ENCODE results near the gene FAXDC2.

FAXDC2 gene

DNA sequence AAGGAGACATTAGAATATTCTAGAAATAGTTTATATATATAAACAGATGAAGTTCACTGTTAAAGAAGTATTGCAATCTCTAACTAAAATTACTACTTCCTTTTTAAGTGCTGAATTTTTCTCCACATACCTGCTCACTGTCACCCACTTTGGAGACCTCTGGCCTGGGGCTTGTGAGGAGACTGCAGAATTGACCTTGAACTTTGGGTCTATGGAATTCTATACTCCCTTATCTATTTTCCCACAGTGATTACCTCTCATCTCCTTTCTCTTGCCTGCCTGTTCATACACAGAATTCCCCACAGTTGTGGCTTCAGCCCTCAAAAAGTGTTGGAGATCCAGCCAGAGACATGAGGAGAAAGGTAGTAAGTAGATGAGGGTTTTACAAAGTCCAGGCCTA lies 49.8 kb downstream of the FAXDC2 start:
- no peak overlapping the region for H3K4me3 ChIP-seq (ENCODE audit: insufficient read depth in 1 of 2, low read depth in 1 of 2, low read length in 2 of 2)
- H3K14ac ChIP-seq (ENCODE audit: low read length in 2 of 2) = no peak overlapping the region
- peak overlapping the region; percentile 2 for H3K27ac ChIP-seq (ENCODE audit: low read length, poor library complexity, severe bottlenecking)
- DNase-seq = no peak
- H3K9me3 ChIP-seq (ENCODE audit: control insufficient read depth, low read length) = no peaks in the 10 kb centered on the region
- H3K27me3 ChIP-seq (ENCODE audit: control insufficient read depth in 1 of 2, insufficient read depth in 1 of 2, low read length in 2 of 2) = no peaks in the 10 kb centered on the region
- H3K9ac ChIP-seq (ENCODE audit: low read length) = no peak overlapping the region
- no peak overlapping the region for H3K23ac ChIP-seq (ENCODE audit: low read length in 2 of 2)
- no peak overlapping the region for H4K8ac ChIP-seq (ENCODE audit: low read length)
- peaks cover 37% of the 10 kb centered on the region for H3K79me1 ChIP-seq (replicated peaks; ENCODE audit: low read length, poor library complexity, severe bottlenecking)
- H2AFZ ChIP-seq (ENCODE audit: low read depth, low read length) = no peak overlapping the region
- H3K36me3 ChIP-seq (ENCODE audit: control insufficient read depth in 1 of 2, insufficient read depth in 2 of 2, low read depth in 1 of 2, low read length in 2 of 2) = peaks cover 43 to 91% of the 10 kb centered on the region in 2 experiments
- no peak overlapping the region for H2AK5ac ChIP-seq (ENCODE audit: low read length, severe bottlenecking)
- H2BK120ac ChIP-seq (ENCODE audit: low read depth, low read length) = no peak overlapping the region
- H3K4ac ChIP-seq (ENCODE audit: low read depth in 1 of 2, low read length in 2 of 2) = no peak overlapping the region
- no peak overlapping the region for H4K91ac ChIP-seq (ENCODE audit: low read length)
- H3K4me2 ChIP-seq (ENCODE audit: low read length, poor library complexity, severe bottlenecking) = no peak overlapping the region
- no peak overlapping the region for H3K18ac ChIP-seq (ENCODE audit: low read depth in 1 of 2, low read length in 2 of 2)
- no peak overlapping the region for H2BK12ac ChIP-seq (ENCODE audit: low read length in 2 of 2)
- H2BK5ac ChIP-seq (ENCODE audit: low read depth, low read length, poor library complexity, severe bottlenecking) = no peak overlapping the region
- H2BK15ac ChIP-seq (ENCODE audit: low read depth, poor library complexity, severe bottlenecking) = no peak overlapping the region
- peaks cover 2% of the 10 kb centered on the region for H3K4me1 ChIP-seq (ENCODE audit: control insufficient read depth, insufficient read depth, low read depth, low read length)

DNA sequence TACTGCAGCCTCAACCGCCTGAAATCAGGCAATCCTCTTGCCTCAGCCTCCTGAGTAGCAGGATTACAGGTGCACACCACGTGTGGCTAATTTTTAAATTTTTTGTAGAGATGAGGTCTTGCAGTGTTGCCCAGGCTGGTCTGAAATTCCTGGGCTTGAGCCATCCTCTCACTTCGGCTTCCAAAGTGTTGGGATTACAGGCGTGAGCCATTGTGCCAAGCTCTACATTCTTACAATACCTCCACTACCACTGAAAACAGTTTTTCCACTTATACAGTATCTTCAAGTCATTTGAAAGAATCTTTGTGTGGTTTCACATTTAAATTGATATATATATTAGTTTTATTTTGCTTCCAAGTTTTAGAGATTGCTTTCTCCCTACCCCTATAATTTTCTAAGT lies 52.6 kb downstream of the FAXDC2 start:
- 100% methylated on average over 4 of the region's 4 CpGs for WGBS
- Histone ChIP-seq H3K4me3 (ENCODE audit: insufficient read depth in 1 of 2, low read depth in 1 of 2, low read length in 2 of 2) (no peak overlapping the region), H3K23ac (ENCODE audit: low read length in 2 of 2) (no peak overlapping the region), H3K27ac (ENCODE audit: low read length, poor library complexity, severe bottlenecking) (no peak overlapping the region), H2AK5ac (ENCODE audit: low read length, severe bottlenecking) (no peak overlapping the region), H3K4me1 (ENCODE audit: control insufficient read depth, insufficient read depth, low read depth, low read length) (peaks cover 2% of the 10 kb centered on the region), H3K9me3 (ENCODE audit: control insufficient read depth, low read length) (no peaks in the 10 kb centered on the region), H2AFZ (ENCODE audit: low read depth, low read length) (no peak overlapping the region), H3K9ac (ENCODE audit: low read length) (no peak overlapping the region), H3K79me1 (replicated peaks; ENCODE audit: low read length, poor library complexity, severe bottlenecking) (peaks cover 29% of the 10 kb centered on the region), H4K91ac (ENCODE audit: low read length) (no peak overlapping the region), H2BK5ac (ENCODE audit: low read depth, low read length, poor library complexity, severe bottlenecking) (no peak overlapping the region), H3K18ac (ENCODE audit: low read depth in 1 of 2, low read length in 2 of 2) (no peak overlapping the region), H2BK15ac (ENCODE audit: low read depth, poor library complexity, severe bottlenecking) (no peak overlapping the region), H3K27me3 (ENCODE audit: control insufficient read depth in 1 of 2, insufficient read depth in 1 of 2, low read length in 2 of 2) (no peaks in the 10 kb centered on the region), H2BK12ac (ENCODE audit: low read length in 2 of 2) (no peak overlapping the region), H3K4ac (ENCODE audit: low read depth in 1 of 2, low read length in 2 of 2) (no peak overlapping the region), H2BK120ac (ENCODE audit: low read depth, low read length) (no peak overlapping the region), H3K36me3 (ENCODE audit: control insufficient read depth in 1 of 2, insufficient read depth in 2 of 2, low read depth in 1 of 2, low read length in 2 of 2) (peaks cover 42 to 91% of the 10 kb centered on the region in 2 experiments), H3K14ac (ENCODE audit: low read length in 2 of 2) (no peak overlapping the region), H4K8ac (ENCODE audit: low read length) (no peak overlapping the region), H3K4me2 (ENCODE audit: low read length, poor library complexity, severe bottlenecking) (no peak overlapping the region)
- DNase-seq = no peak

DNA sequence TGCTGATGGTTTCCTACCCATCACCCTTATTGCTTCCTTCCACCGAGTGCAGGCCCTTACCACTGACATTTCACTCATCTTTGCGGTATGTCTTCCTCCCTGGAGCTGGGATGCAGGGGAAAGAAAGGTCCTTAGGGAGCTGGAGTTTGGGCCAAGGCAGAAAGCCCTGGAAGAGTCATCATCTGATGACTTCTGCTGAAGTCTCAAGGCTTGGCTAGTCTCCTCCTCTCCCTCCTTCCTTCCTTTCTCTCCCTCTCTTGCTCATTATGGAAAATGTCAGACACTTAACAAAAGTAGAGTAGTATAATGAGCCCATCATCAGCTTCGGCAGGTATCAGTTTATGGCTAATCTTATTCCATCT lies 55.2 kb downstream of the FAXDC2 start:
- no peak overlapping the region for H2AFZ ChIP-seq (ENCODE audit: low read depth, low read length)
- H3K14ac ChIP-seq (ENCODE audit: low read length in 2 of 2) = no peak overlapping the region
- H4K91ac ChIP-seq (ENCODE audit: low read length) = no peak overlapping the region
- no peak overlapping the region for H3K27ac ChIP-seq (ENCODE audit: low read length, poor library complexity, severe bottlenecking)
- peak overlapping the region in 1 of 2 experiments; percentile 13 for H3K4me3 ChIP-seq (ENCODE audit: insufficient read depth in 1 of 2, low read depth in 1 of 2, low read length in 2 of 2)
- no peak overlapping the region for H3K4me2 ChIP-seq (ENCODE audit: low read length, poor library complexity, severe bottlenecking)
- H4K8ac ChIP-seq (ENCODE audit: low read length) = no peak overlapping the region
- H3K4ac ChIP-seq (ENCODE audit: low read depth in 1 of 2, low read length in 2 of 2) = peak overlapping the region in 1 of 2 experiments; percentile 15
- H3K27me3 ChIP-seq (ENCODE audit: control insufficient read depth in 1 of 2, insufficient read depth in 1 of 2, low read length in 2 of 2) = no peaks in the 10 kb centered on the region
- H2BK15ac ChIP-seq (ENCODE audit: low read depth, poor library complexity, severe bottlenecking) = no peak overlapping the region
- peak overlapping the region; percentile 53 for H3K9ac ChIP-seq (ENCODE audit: low read length)
- H3K4me1 ChIP-seq (ENCODE audit: control insufficient read depth, insufficient read depth, low read depth, low read length) = peaks cover 2% of the 10 kb centered on the region
- DNase-seq = no peak
- no peak overlapping the region for H2BK120ac ChIP-seq (ENCODE audit: low read depth, low read length)
- no peak overlapping the region for H3K18ac ChIP-seq (ENCODE audit: low read depth in 1 of 2, low read length in 2 of 2)
- H2BK5ac ChIP-seq (ENCODE audit: low read depth, low read length, poor library complexity, severe bottlenecking) = no peak overlapping the region
- peaks cover 38% of the 10 kb centered on the region for H3K79me1 ChIP-seq (replicated peaks; ENCODE audit: low read length, poor library complexity, severe bottlenecking)
- H3K36me3 ChIP-seq (ENCODE audit: control insufficient read depth in 1 of 2, insufficient read depth in 2 of 2, low read depth in 1 of 2, low read length in 2 of 2) = peaks cover 53 to 88% of the 10 kb centered on the region in 2 experiments
- 88% methylated on average over 3 of the region's 3 CpGs for WGBS
- H3K9me3 ChIP-seq (ENCODE audit: control insufficient read depth, low read length) = no peaks in the 10 kb centered on the region
- H2BK12ac ChIP-seq (ENCODE audit: low read length in 2 of 2) = peak overlapping the region in 1 of 2 experiments; percentile 51
- H3K23ac ChIP-seq (ENCODE audit: low read length in 2 of 2) = no peak overlapping the region
- no peak overlapping the region for H2AK5ac ChIP-seq (ENCODE audit: low read length, severe bottlenecking)

DNA sequence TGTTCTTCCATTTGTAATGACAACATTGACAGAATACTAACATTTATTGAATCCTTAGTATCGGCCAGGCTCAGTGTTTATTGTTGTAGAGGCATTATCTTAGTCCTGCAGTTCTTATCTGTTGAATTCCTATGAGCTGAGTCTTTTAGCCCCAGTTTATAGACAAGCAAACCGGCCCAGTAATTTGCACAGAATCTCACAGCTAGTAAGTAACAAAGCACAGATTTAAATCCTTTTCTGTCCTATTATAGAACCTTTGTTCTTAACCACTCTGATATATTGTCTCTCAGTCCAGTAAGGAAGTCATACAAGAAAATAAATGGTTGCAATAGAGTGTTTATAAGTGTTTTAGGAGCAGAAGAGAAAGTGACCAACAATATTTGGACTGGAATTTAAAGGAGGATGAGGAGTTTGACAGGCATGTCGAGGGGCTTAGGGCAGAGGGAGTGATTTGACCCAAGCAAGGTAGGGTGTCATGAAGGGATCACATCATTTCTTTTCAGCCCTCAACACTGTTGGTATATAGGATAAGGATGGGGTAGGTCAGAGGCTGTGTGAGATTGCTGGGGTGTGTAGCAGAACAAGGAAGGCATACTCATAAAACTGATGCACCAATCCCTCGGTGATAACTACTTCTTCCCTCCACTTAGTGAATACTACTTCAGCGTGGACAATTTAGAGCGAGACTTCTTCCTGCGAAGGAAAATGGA lies 55.7 kb downstream of the FAXDC2 start:
- H4K91ac ChIP-seq (ENCODE audit: low read length) = no peak overlapping the region
- peak; percentile 70 for DNase-seq
- peak overlapping the region in 1 of 2 experiments; percentile 13 for H3K4me3 ChIP-seq (ENCODE audit: insufficient read depth in 1 of 2, low read depth in 1 of 2, low read length in 2 of 2)
- peak overlapping the region in 1 of 2 experiments; percentile 16 for H3K18ac ChIP-seq (ENCODE audit: low read depth in 1 of 2, low read length in 2 of 2)
- H3K9me3 ChIP-seq (ENCODE audit: control insufficient read depth, low read length) = no peaks in the 10 kb centered on the region
- no peaks in the 10 kb centered on the region for H3K27me3 ChIP-seq (ENCODE audit: control insufficient read depth in 1 of 2, insufficient read depth in 1 of 2, low read length in 2 of 2)
- H2AFZ ChIP-seq (ENCODE audit: low read depth, low read length) = no peak overlapping the region
- no peak overlapping the region for H2BK15ac ChIP-seq (ENCODE audit: low read depth, poor library complexity, severe bottlenecking)
- no peak overlapping the region for H3K14ac ChIP-seq (ENCODE audit: low read length in 2 of 2)
- peaks cover 38% of the 10 kb centered on the region for H3K79me1 ChIP-seq (replicated peaks; ENCODE audit: low read length, poor library complexity, severe bottlenecking)
- no peak overlapping the region for H2BK12ac ChIP-seq (ENCODE audit: low read length in 2 of 2)
- H4K8ac ChIP-seq (ENCODE audit: low read length) = no peak overlapping the region
- peak overlapping the region; percentile 34 for H3K9ac ChIP-seq (ENCODE audit: low read length)
- no peak overlapping the region for H3K23ac ChIP-seq (ENCODE audit: low read length in 2 of 2)
- H3K4me1 ChIP-seq (ENCODE audit: control insufficient read depth, insufficient read depth, low read depth, low read length) = no peaks in the 10 kb centered on the region
- no peak overlapping the region for H3K27ac ChIP-seq (ENCODE audit: low read length, poor library complexity, severe bottlenecking)
- H2BK5ac ChIP-seq (ENCODE audit: low read depth, low read length, poor library complexity, severe bottlenecking) = no peak overlapping the region
- WGBS = 65% methylated on average over 7 of the region's 7 CpGs
- no peak overlapping the region for H2BK120ac ChIP-seq (ENCODE audit: low read depth, low read length)
- no peak overlapping the region for H3K4me2 ChIP-seq (ENCODE audit: low read length, poor library complexity, severe bottlenecking)
- no peak overlapping the region for H2AK5ac ChIP-seq (ENCODE audit: low read length, severe bottlenecking)
- H3K36me3 ChIP-seq (ENCODE audit: control insufficient read depth in 1 of 2, insufficient read depth in 2 of 2, low read depth in 1 of 2, low read length in 2 of 2) = peaks cover 51 to 86% of the 10 kb centered on the region in 2 experiments
- H3K4ac ChIP-seq (ENCODE audit: low read depth in 1 of 2, low read length in 2 of 2) = peak overlapping the region in 1 of 2 experiments; percentile 15
